Panc1 (cell line): ENCODE data around the gene UBE2O. TPM values are rescaled to one million over a fixed set of nuclear protein-coding genes. Genes with fewer than 3 reads are reported as not detected.

ENCODE experiments used
- ATAC-seq: fragments of 200-7000 bp; cut with Tn5 transposase; 2 replicates; pipeline ENCODE4 v1.9.1; 2020; ENCODE audit warnings: mild to moderate bottlenecking, moderate library complexity
- BruUV-seq: library from RNA; stranded (reverse); fragments of 400-500 nt; replicated peaks from 2 replicates; lab custom pipeline; 2021; lab: Mats Ljungman, UMichigan
- CTCF ChIA-PET: fragments of 300-600 bp; sonication (Branson Sonifier 250); formaldehyde crosslinking; loops from one replicate; lab custom pipeline; 2022; ENCODE audit warnings: antibody characterized with exemption; lab: Charles Lee
- POLR2A ChIA-PET: fragments of 300-600 bp; sonication (Branson Sonifier 250); formaldehyde crosslinking; loops from one replicate; lab custom pipeline; 2022; ENCODE audit warnings: antibody characterized with exemption; lab: Charles Lee
- DNase-seq: peaks from one replicate; pipeline ENCODE4 v3.0.0-alpha.2; 2010; ENCODE audit warnings: low read depth, low spot score
- H3K27ac ChIP-seq: 2 replicates; pipeline ENCODE4 v1.5.1; 2011; ENCODE audit warnings: mild to moderate bottlenecking, low read length, inconsistent platforms
- H3K27me3 ChIP-seq: fragments of 200-500 bp; sonication (Bioruptor generic); 2 replicates; pipeline ENCODE4 v1.6.0; 2014; ENCODE audit warnings: low read length, inconsistent platforms; ENCODE audit not compliant: control insufficient read depth, insufficient read depth
- H3K36me3 ChIP-seq: fragments of 200-500 bp; sonication (Bioruptor generic); 2 replicates; pipeline ENCODE4 v1.5.1; 2014; ENCODE audit warnings: inconsistent platforms, mild to moderate bottlenecking, low read length, moderate library complexity; ENCODE audit not compliant: control insufficient read depth, insufficient read depth
- H3K4me1 ChIP-seq: 2 replicates; pipeline ENCODE4 v1.5.1; 2011; ENCODE audit warnings: inconsistent platforms, mild to moderate bottlenecking, low read length, moderate library complexity; ENCODE audit not compliant: control insufficient read depth, insufficient read depth
- H3K4me3 ChIP-seq, 2 experiments: 2 replicates each; pipeline ENCODE4 v1.5.1; 2011 to 2012; ENCODE audit warnings: low read depth in 2 of 2, low read length in 2 of 2, mild to moderate bottlenecking in 2 of 2, inconsistent platforms in 1 of 2, moderate library complexity in 1 of 2
- H3K9me3 ChIP-seq: fragments of 200-500 bp; sonication (Bioruptor generic); 2 replicates; pipeline ENCODE4 v1.5.1; 2014; ENCODE audit warnings: low read depth, mild to moderate bottlenecking, inconsistent platforms, low read length, moderate library complexity; ENCODE audit not compliant: control insufficient read depth, insufficient read depth
- CTCF ChIP-seq: fragments of 450-650 bp; IDR thresholded peaks from 2 replicates; pipeline ENCODE4 v1.5.1; 2017; ENCODE audit warnings: mild to moderate bottlenecking
- POLR2AphosphoS5 ChIP-seq: IDR thresholded peaks from 2 replicates; pipeline ENCODE4 v1.6.1; 2012; ENCODE audit warnings: mild to moderate bottlenecking, low read depth, low read length, moderate library complexity
- REST ChIP-seq, 2 experiments: IDR thresholded peaks; 2 replicates each; pipeline ENCODE4 v1.6.1; 2011 to 2012; ENCODE audit warnings: low read depth in 2 of 2, control low read depth in 1 of 2, low read length in 1 of 2, mild to moderate bottlenecking in 1 of 2, moderate library complexity in 1 of 2; ENCODE audit not compliant: insufficient read depth in 1 of 2
- SIN3A ChIP-seq: IDR thresholded peaks from 2 replicates; pipeline ENCODE4 v1.6.1; 2012; ENCODE audit warnings: low read depth, mild to moderate bottlenecking, low read length, moderate library complexity, borderline replicate concordance; ENCODE audit not compliant: insufficient read depth
- TCF7L2 ChIP-seq: IDR thresholded peaks from 2 replicates; pipeline ENCODE4 v1.6.1; 2011; ENCODE audit warnings: mild to moderate bottlenecking, low read depth, low read length, inconsistent platforms
- in situ Hi-C: cut with HindIII; loops from 2 replicates; pipeline ENCODE4 v1.10.0; 2016; ENCODE audit warnings: low sequenced_read_pairs, low pct_unique_long_range_greater_than_20kb
- intact Hi-C: fragments of 100-400 bp; cut with micrococcal nuclease; formaldehyde crosslinking; loops from one replicate; pipeline ENCODE4 v1.10.0; 2022; ENCODE audit not compliant: unreplicated experiment
- total RNA-seq: library from RNA; stranded (reverse); gene quantifications from one replicate; pipeline ENCODE4 v1.2.1, GENCODE V29; 2021; ENCODE audit not compliant: unreplicated experiment

The UBE2O gene
- total RNA-seq, 1 experiment from 2014 or later, result 47.5 TPM

GRCh38 chr17:76416899-76417298 is 36.1 kb downstream of the UBE2O start:
- no peak for DNase-seq
- H3K9me3 ChIP-seq, result no peaks in the 10 kb centered on the region
- intact Hi-C loops, result no loop called here
- POLR2A ChIA-PET, result no interaction called here
- CTCF ChIA-PET, result no interaction called here
- H3K36me3 ChIP-seq, result no peaks in the 10 kb centered on the region
- no peak overlapping the region for H3K27ac ChIP-seq
- in situ Hi-C loops, result no loop called here
- ATAC-seq, result no peak
- BruUV-seq, result no TSS peak
- no peaks in the 10 kb centered on the region; the same call in 1 of the 2 replicates for H3K4me1 ChIP-seq
- H3K27me3 ChIP-seq, result no peaks in the 10 kb centered on the region
- TF ChIP-seq SIN3A, result no peak
- no peak for TF ChIP-seq CTCF
- TF ChIP-seq POLR2AphosphoS5, result no peak
- TF ChIP-seq REST (IDR thresholded peaks at IDR 0.05; ENCODE audit: insufficient read depth in 1 of 2, low read depth in 2 of 2, low read length in 1 of 2), result no peak
- no peak for TF ChIP-seq TCF7L2
- H3K4me3 ChIP-seq, result no peak overlapping the region

GRCh38 chr17:76416457-76416856 is 36.5 kb downstream of the UBE2O start:
- Histone ChIP-seq H3K27me3 (no peaks in the 10 kb centered on the region), H3K27ac (no peak overlapping the region), H3K36me3 (no peaks in the 10 kb centered on the region), H3K9me3 (no peaks in the 10 kb centered on the region), H3K4me1 (no peaks in the 10 kb centered on the region; the same call in 1 of the 2 replicates), H3K4me3 (no peak overlapping the region)
- no peak for ATAC-seq
- intact Hi-C loops (no loop called here), in situ Hi-C loops (no loop called here)
- CTCF ChIA-PET, result no interaction called here
- POLR2A ChIA-PET, result no interaction called here
- DNase-seq, result no peak
- BruUV-seq, result no TSS peak
- no peak for TF ChIP-seq REST (IDR thresholded peaks at IDR 0.05; ENCODE audit: insufficient read depth in 1 of 2, low read depth in 2 of 2, low read length in 1 of 2)
- no peak for TF ChIP-seq SIN3A
